ENCODE data around the gene UBE2QL1. TPM values are rescaled to one million over a fixed set of nuclear protein-coding genes. Genes with fewer than 3 reads are reported as not detected.

UBE2QL1 gene
- total RNA-seq, 1 experiment from 2014 or later = not detected

- Histone ChIP-seq H3K27me3 (ENCODE audit: insufficient read depth, low read length) (peaks cover 52% of the 10 kb centered on the region), H3K79me2 (ENCODE audit: insufficient read depth, low read length) (no peaks in the 10 kb centered on the region), H3K4me3 (replicated peaks in 1 of 2; ENCODE audit: low read depth in 1 of 2, low read length in 2 of 2) (no peak overlapping the region), H3K9ac (ENCODE audit: low read length) (no peak overlapping the region), H3K36me3 (ENCODE audit: control insufficient read depth in 1 of 2, insufficient read depth in 2 of 2, low read length in 2 of 2) (no peaks in the 10 kb centered on the region), H3K9me2 (ENCODE audit: insufficient read depth) (no peaks in the 10 kb centered on the region), H3K4me2 (ENCODE audit: low read length) (no peak overlapping the region), H3K27ac (ENCODE audit: low read depth, low read length) (no peak overlapping the region), H2AFZ (ENCODE audit: low read depth, low read length, poor library complexity, severe bottlenecking) (no peak overlapping the region), H3K4me1 (ENCODE audit: control insufficient read depth in 1 of 2, insufficient read depth in 2 of 2, low read length in 2 of 2) (no peaks in the 10 kb centered on the region), H4K20me1 (ENCODE audit: insufficient read depth) (no peaks in the 10 kb centered on the region), H3K9me3 (ENCODE audit: control insufficient read depth in 1 of 2, insufficient read depth in 1 of 2, low read depth in 1 of 2, low read length in 2 of 2) (no peaks in the 10 kb centered on the region)
- no peak for ATAC-seq
- no peak for TF ChIP-seq ZNF274 (IDR thresholded peaks at IDR 0.05; ENCODE audit: low read depth, low read length)
- no peak for TF ChIP-seq SP1 (IDR thresholded peaks at IDR 0.05; ENCODE audit: low read depth)
- TF ChIP-seq YY1 (IDR thresholded peaks at IDR 0.05; ENCODE audit: extremely low read depth, insufficient replicate concordance, low read depth, low read length) = no peak
- TF ChIP-seq RAD21 (IDR thresholded peaks at IDR 0.05; ENCODE audit: low read depth) = no peak
- no peak for TF ChIP-seq ELF1 (IDR thresholded peaks at IDR 0.05; ENCODE audit: borderline replicate concordance, low read depth)
- TF ChIP-seq TCF7L2 (IDR thresholded peaks at IDR 0.05; ENCODE audit: borderline replicate concordance, extremely low read depth, insufficient read depth, insufficient read length) = no peak
- TF ChIP-seq, protein P1, sequence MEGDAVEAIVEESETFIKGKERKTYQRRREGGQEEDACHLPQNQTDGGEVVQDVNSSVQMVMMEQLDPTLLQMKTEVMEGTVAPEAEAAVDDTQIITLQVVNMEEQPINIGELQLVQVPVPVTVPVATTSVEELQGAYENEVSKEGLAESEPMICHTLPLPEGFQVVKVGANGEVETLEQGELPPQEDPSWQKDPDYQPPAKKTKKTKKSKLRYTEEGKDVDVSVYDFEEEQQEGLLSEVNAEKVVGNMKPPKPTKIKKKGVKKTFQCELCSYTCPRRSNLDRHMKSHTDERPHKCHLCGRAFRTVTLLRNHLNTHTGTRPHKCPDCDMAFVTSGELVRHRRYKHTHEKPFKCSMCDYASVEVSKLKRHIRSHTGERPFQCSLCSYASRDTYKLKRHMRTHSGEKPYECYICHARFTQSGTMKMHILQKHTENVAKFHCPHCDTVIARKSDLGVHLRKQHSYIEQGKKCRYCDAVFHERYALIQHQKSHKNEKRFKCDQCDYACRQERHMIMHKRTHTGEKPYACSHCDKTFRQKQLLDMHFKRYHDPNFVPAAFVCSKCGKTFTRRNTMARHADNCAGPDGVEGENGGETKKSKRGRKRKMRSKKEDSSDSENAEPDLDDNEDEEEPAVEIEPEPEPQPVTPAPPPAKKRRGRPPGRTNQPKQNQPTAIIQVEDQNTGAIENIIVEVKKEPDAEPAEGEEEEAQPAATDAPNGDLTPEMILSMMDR (IDR thresholded peaks at IDR 0.05 in 2 of 3, conservative IDR thresholded peaks at IDR 0.05 in 1 of 3; ENCODE audit: borderline replicate concordance in 1 of 3, insufficient read depth in 1 of 3, low read depth in 2 of 3, low read length in 2 of 3) = no peak
- no peak for TF ChIP-seq EZH2 (IDR thresholded peaks at IDR 0.05)
- TF ChIP-seq, protein P2, sequence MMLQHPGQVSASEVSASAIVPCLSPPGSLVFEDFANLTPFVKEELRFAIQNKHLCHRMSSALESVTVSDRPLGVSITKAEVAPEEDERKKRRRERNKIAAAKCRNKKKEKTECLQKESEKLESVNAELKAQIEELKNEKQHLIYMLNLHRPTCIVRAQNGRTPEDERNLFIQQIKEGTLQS (IDR thresholded peaks at IDR 0.05) = no peak
- TF ChIP-seq POLR2A (IDR thresholded peaks at IDR 0.05; ENCODE audit: borderline replicate concordance, extremely low read depth, insufficient read depth, insufficient read length) = no peak
- no peak for TF ChIP-seq EZH2phosphoT487 (IDR thresholded peaks at IDR 0.05; ENCODE audit: borderline replicate concordance)
- no peak for TF ChIP-seq ZFX (IDR thresholded peaks at IDR 0.05)
- no peak for TF ChIP-seq POLR2AphosphoS5 (IDR thresholded peaks at IDR 0.05; ENCODE audit: low read depth, low read length)
- TF ChIP-seq, protein P3, sequence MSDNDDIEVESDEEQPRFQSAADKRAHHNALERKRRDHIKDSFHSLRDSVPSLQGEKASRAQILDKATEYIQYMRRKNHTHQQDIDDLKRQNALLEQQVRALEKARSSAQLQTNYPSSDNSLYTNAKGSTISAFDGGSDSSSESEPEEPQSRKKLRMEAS (IDR thresholded peaks at IDR 0.05) = no peak
- no peak for TF ChIP-seq CEBPB (IDR thresholded peaks at IDR 0.05; ENCODE audit: low read depth)
- no peak for TF ChIP-seq JUND (IDR thresholded peaks at IDR 0.05)
- no peak for TF ChIP-seq SRF (IDR thresholded peaks at IDR 0.05; ENCODE audit: low read depth)
- CTCF ChIA-PET = no interaction called here
- RAD21 ChIA-PET (ENCODE audit: low non-redundant PET in 1 of 2, low total read pairs in 2 of 2, uncharacterized antibody in 2 of 2, unreplicated experiment in 2 of 2) = no interaction called here
- POLR2A ChIA-PET = no interaction called here
- intact Hi-C loops (cut with micrococcal nuclease) = no loop called here
- DNase-seq (ENCODE audit: low read depth, low spot score) = no peak
- BruUV-seq (replicated peaks) = no TSS peak
Observed at GRCh38 chr5:6496207-6496584, 47.5 kb downstream of the UBE2QL1 start.

All from HCT116 (cell line).